HEK293T (cell line): ENCODE data around the gene ENG.

Experiments
- CTCF ChIA-PET: fragments of 350-600 bp; formaldehyde crosslinking; extraction: SDS; loops from one replicate; lab custom pipeline; 2021; ENCODE audit warnings: antibody characterized with exemption, inconsistent platforms; lab: Yijun Ruan, JAX
- POLR2A ChIA-PET: fragments of 350-600 bp; formaldehyde crosslinking; extraction: SDS; loops from one replicate; lab custom pipeline; 2020; ENCODE audit warnings: antibody characterized with exemption, inconsistent platforms; lab: Yijun Ruan, JAX
- DNase-seq: peaks from one replicate; pipeline ENCODE4 v3.0.0; 2012; ENCODE audit warnings: mixed read lengths; ENCODE audit errors: extremely low spot score
- ARNT ChIP-seq: fragments of 450-650 bp; IDR thresholded peaks from 2 replicates; pipeline ENCODE4 v1.6.1; 2017; ENCODE audit warnings: mild to moderate bottlenecking
- BHLHE40 ChIP-seq: fragments of 450-650 bp; IDR thresholded peaks from 2 replicates; pipeline ENCODE4 v1.6.1; 2016; ENCODE audit warnings: mild to moderate bottlenecking, moderate library complexity, borderline replicate concordance
- CTBP1 ChIP-seq: fragments of 450-650 bp; IDR thresholded peaks from 2 replicates; pipeline ENCODE4 v1.6.1; 2016; ENCODE audit warnings: borderline replicate concordance
- ELF4 ChIP-seq: fragments of 450-650 bp; IDR thresholded peaks from 2 replicates; pipeline ENCODE4 v1.6.1; 2017; ENCODE audit warnings: antibody characterized with exemption
- FOXA1 ChIP-seq: fragments of 450-650 bp; IDR thresholded peaks from 2 replicates; pipeline ENCODE4 v1.6.1; 2016; ENCODE audit warnings: mild to moderate bottlenecking
- FOXK2 ChIP-seq: fragments of 450-650 bp; IDR thresholded peaks from 2 replicates; pipeline ENCODE4 v1.6.1; 2016; ENCODE audit warnings: mild to moderate bottlenecking
- FOXM1 ChIP-seq: fragments of 450-650 bp; IDR thresholded peaks from 2 replicates; pipeline ENCODE4 v1.6.1; 2017; ENCODE audit warnings: mild to moderate bottlenecking, borderline replicate concordance
- HDGF ChIP-seq: fragments of 450-650 bp; IDR thresholded peaks from 2 replicates; pipeline ENCODE4 v1.6.1; 2017; ENCODE audit warnings: antibody characterized with exemption, borderline replicate concordance
- L3MBTL2 ChIP-seq: fragments of 450-650 bp; conservative IDR thresholded peaks from 2 replicates; pipeline ENCODE4 v1.6.1; 2016; ENCODE audit warnings: mild to moderate bottlenecking
- LEF1 ChIP-seq: fragments of 450-650 bp; IDR thresholded peaks from 2 replicates; pipeline ENCODE4 v1.6.1; 2017; ENCODE audit warnings: mild to moderate bottlenecking, borderline replicate concordance
- NFRKB ChIP-seq: fragments of 450-650 bp; IDR thresholded peaks from 2 replicates; pipeline ENCODE4 v1.6.1; 2016; ENCODE audit warnings: mild to moderate bottlenecking, moderate library complexity
- PKNOX1 ChIP-seq: fragments of 450-650 bp; IDR thresholded peaks from 2 replicates; pipeline ENCODE4 v1.6.1; 2016
- SP1 ChIP-seq: fragments of 450-650 bp; IDR thresholded peaks from 2 replicates; pipeline ENCODE4 v1.6.1; 2017
- SUZ12 ChIP-seq: fragments of 450-650 bp; IDR thresholded peaks from 2 replicates; pipeline ENCODE4 v1.6.1; 2016; ENCODE audit warnings: mild to moderate bottlenecking
- TARDBP ChIP-seq: fragments of 450-650 bp; IDR thresholded peaks from 2 replicates; pipeline ENCODE4 v1.6.1; 2016
- ZNF384 ChIP-seq: fragments of 450-650 bp; IDR thresholded peaks from 2 replicates; pipeline ENCODE4 v1.6.1; 2016

The ENG gene

GRCh38 chr9:127805620-127806019, 48.8 kb downstream of the ENG start:
- TF ChIP-seq BHLHE40 (no peak), FOXM1 (no peak), L3MBTL2 (no peak), SUZ12 (no peak), NFRKB (no peak), ARNT (no peak), CTBP1 (no peak), ZNF384 (no peak), FOXA1 (no peak), FOXK2 (no peak), SP1 (no peak), TARDBP (no peak), HDGF (no peak), ELF4 (no peak), PKNOX1 (no peak), LEF1 (no peak)
- CTCF ChIA-PET, result interaction anchor here (0.6 to 1.0 kb wide), 3 partner anchors 14 to 902 kb away, joined by 3 to 6 read pairs (median 3); no protein-coding TSS in a partner anchor
- POLR2A ChIA-PET, result no interaction called here
- DNase-seq, result peak; percentile 44

GRCh38 chr9:127803507-127804352, 50.7 kb downstream of the ENG start:
- DNase-seq, result no peak
- TF ChIP-seq SUZ12 (no peak), FOXA1 (no peak), ARNT (no peak), TARDBP (no peak), CTBP1 (no peak), FOXK2 (no peak), NFRKB (no peak), HDGF (no peak), SP1 (no peak), L3MBTL2 (no peak), ELF4 (no peak), BHLHE40 (no peak)
- POLR2A ChIA-PET, result no interaction called here
- CTCF ChIA-PET, result no interaction called here

DNA sequence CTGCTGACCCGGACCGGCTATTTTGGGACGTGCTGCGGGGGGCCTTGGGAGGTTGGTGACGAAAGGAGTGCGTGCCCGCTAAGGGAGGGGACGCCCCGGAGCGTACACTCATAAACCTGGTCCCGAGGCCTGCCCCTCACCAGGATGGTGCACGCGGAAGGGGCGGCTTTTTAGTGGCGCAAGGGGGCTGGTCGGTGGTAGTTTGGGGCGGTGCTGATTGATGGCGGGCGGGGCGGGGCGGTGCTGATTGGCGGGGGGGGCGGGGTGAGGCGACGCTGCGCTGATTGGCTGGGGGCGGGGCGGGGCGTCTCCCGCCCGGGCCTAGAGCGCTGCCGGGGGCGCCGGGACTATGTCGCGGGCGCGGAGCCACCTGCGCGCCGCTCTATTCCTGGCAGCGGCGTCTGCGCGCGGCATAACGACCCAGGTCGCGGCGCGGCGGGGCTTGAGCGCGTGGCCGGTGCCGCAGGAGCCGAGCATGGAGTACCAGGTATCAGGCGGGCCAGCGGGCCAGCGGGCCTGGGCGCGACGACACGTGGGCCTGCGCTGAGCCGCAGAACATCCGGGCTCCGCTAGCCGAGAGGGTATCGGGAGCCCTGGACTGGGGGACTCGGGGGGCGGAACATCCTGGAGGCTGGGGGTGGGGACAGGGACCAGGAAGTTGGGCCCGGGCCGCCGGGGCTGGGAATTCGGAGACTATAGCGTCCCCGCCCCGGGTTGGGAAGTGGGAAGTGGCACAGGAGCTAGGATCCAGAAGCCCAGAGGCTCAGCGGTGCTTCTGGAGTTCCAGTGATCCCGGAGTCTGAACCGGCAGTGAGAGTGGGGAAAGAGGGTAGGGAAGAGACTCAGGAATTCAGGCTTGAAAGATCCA, 51.6 kb downstream of the ENG start, which contains the start of gene FPGS:
Gene FPGS, plus strand, starts transcription at position 307 of the 868 bp plus-strand sequence. Its CDS starts 43 bp downstream, at position 350.
- ChIA-PET CTCF (no interaction called here), POLR2A (interaction anchor here (0.8 to 1.0 kb wide), 2 partner anchors 10 to 17 kb away, joined by 4 to 5 read pairs; no protein-coding TSS in a partner anchor)
- peak; percentile 92 for DNase-seq

DNA sequence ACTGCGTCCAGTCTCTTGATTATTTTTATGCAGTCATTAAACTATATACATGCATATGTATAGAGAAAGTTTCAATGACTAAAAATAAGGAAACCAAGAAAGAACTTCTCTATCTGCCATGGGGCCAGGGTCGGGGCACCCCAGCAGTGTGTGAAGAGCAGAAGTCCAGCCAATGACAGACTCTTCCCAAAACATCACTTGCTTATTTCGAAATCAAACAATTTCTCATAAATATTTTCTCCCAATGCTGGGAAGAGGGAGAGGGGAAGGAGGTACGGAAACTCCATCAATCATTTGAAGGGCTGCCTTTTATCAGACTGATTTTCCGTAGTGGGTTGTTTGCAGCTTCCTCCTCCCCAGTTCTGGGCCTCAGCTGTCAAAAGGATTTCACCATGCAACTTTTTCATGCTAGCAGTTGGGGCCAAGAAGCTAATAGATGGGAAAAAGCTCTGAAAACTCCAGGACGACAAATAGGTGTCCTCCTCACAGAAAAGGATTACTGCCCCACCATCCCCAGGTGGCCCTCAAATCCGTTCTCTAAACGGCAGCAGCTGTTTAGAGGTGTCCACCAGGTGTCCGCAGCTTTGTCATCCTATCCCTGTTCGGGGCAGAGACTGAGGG, 52.4 kb downstream of the ENG start:
- CTCF ChIA-PET, result interaction anchor here (0.5 kb wide), 1 partner anchor 23 kb away, joined by 3 read pairs; no protein-coding TSS in a partner anchor
- no peak for DNase-seq
- TF ChIP-seq ELF4 (no peak), SUZ12 (no peak), NFRKB (no peak), ZNF384 (no peak), HDGF (no peak), TARDBP (no peak), L3MBTL2 (no peak), SP1 (no peak), ARNT (no peak), FOXK2 (no peak), FOXM1 (no peak), CTBP1 (no peak), PKNOX1 (no peak), BHLHE40 (no peak), FOXA1 (no peak), LEF1 (no peak)
- POLR2A ChIA-PET, result interaction anchor here (0.8 to 1.0 kb wide), 2 partner anchors 9 to 17 kb away, joined by 4 to 5 read pairs; no protein-coding TSS in a partner anchor

More for the DNA sequence above, 51.6 kb downstream of the ENG start, which contains the start of gene FPGS:
- TF ChIP-seq CTBP1, result no peak
- peak; percentile 66; the same call in 1 of the 2 replicates for TF ChIP-seq L3MBTL2
- no peak for TF ChIP-seq SUZ12
- TF ChIP-seq ZNF384, result no peak
- TF ChIP-seq FOXK2, result no peak
- TF ChIP-seq SP1, result no peak
- no peak for TF ChIP-seq FOXM1
- peak; percentile 68 for TF ChIP-seq PKNOX1
- TF ChIP-seq BHLHE40, result no peak
- TF ChIP-seq TARDBP, result no peak
- peak; percentile 39; the same call in 1 of the 2 replicates for TF ChIP-seq ELF4
